ENCODE measurements around the gene ZMYM2.

The ZMYM2 gene

DNA sequence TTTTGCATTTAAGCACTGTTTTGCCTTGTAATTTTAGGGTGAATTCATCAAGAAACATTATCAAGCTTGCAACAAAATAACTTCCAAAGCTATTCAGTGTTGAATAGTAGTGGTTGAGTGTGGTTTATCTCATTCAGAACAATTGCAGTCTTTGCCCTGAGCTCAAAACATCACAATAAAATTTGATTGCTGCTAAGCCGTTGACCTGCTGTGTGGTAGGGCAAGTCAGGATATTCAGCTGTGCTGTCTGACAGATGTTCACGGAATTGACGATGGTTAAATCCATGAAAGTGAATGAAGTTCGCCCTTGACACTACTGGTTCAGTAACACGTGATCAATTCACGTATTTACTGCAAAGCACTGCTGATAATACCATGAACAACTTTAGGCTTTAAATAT lies 135.4 kb downstream of the ZMYM2 start:
- no peak for FAIRE-seq
- no peak for DNase-seq (ENCODE audit: extremely low spot score, insufficient read length, low read depth)

DNA sequence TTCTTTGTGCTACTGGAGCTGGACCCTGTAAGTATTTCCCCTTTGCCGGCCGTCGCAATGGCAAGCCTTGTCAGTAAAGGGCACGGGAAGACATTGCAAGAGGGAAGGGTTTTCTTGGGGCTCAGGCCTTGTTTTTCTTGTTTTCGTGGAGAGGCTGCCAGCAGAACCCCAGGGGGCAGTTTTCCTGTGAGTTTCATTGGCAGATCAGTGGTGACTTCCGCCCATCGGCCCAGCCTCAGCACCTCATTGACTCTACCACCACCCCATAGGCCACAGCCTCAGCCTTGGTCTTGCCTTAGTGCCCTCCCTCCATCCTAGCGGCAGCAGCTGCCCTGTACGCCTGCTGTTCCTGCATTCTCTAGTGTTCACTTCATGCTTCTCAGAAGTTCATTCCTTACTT lies 140.8 kb downstream of the ZMYM2 start:
- no peak for FAIRE-seq
- DNase-seq (ENCODE audit: extremely low spot score, insufficient read length, low read depth) = no peak

DNA sequence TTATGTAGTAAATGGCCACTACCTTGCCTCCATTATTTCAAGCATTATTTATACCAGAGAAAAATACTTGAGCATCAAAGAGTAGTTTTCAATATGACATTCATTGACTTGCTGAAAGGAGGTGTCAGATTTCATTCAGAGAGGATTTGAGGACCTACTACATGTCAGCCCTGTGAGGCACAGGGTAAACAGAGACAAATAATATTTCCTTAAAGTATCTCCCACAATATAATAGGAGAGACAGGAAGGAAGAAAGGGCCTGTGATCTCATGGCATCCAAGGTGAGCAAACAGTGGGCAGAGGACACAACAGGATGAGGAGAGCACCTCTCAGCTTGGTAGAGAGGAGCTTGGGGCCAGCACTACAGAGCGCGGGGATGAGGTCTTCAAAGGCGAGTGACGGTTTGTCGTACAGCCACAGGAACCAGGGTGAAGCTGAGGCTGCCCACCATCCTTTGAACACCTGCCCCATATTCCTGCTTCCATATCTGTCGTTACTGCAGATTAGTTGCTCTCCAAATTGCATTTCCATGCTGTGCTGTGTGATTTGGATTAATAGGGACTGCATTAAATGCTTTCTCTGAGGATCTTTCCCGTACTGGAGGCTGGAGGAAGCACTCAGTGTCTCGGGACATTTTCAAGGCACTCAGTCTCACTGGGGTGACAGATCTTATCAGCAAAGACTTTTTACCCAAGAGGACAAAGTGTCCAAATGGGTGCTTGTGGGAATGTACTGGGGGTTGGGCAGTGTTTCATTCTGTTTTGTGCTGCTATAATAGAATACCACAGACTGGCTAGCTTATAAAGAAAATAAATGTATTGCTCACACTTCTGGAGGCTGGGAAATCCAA lies 143.2 kb downstream of the ZMYM2 start:
- DNase-seq (ENCODE audit: extremely low spot score, insufficient read length, low read depth) = no peak
- FAIRE-seq = no peak

DNA sequence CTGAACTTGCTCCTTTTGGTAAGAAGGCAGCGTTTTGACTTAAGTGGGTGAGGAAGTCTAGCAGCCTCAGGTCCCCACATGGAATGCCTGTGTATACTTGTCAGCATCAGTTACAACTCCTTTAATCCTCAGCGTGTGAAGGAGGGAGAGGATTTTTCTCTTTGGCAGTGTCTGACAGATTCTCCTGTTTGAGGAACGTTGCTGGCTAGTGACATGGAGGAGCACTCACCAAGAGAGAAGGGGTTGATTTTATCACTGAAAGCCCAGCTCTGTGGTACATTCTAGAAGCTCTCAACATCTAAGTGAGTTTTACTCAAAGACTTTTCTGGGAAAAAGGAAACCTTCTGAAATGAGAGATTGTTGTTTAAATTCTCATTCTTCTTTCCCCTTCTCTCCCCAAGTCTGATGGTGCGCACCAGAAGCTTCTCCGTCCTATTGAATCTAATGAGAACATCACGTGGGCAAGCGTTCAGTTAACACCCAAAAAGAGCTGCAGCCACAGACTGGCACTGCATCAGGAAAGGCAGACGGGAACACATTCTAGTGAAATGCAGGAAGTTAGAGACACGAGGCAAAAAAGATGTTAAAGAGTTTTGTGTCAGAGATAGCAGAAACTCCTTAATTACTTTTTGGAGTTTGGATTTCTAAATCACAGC lies 144.1 kb downstream of the ZMYM2 start:
- no peak for DNase-seq (ENCODE audit: extremely low spot score, insufficient read length, low read depth)
- no peak for FAIRE-seq

DNA sequence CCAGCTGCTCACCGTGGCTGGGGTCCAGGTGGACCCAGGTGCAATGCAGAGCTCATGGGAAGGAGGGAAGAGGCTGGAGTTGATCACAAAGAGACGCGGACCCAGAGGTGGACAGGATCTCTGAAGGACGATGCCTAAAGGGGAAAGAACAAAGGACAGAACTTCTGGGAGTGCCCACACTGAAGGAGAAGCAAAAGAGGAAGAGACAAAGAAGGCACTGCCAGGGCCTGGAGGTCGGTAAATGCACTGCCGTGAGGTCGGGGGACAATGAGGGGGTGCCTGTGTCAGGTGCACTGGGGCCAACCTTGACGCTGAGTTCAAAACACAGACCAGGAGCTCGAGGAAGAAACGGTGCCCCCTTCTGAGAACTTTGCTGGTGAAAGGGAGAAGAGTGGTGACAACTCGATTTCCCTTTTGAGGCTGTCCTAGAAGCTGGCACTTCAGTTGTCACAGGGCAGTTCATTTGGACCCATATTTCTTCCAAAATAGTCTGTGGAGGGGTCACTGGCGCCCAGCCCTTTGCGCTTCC lies 146.7 kb downstream of the ZMYM2 start:
- no peak for FAIRE-seq
- DNase-seq (ENCODE audit: extremely low spot score, insufficient read length, low read depth) = no peak

DNA sequence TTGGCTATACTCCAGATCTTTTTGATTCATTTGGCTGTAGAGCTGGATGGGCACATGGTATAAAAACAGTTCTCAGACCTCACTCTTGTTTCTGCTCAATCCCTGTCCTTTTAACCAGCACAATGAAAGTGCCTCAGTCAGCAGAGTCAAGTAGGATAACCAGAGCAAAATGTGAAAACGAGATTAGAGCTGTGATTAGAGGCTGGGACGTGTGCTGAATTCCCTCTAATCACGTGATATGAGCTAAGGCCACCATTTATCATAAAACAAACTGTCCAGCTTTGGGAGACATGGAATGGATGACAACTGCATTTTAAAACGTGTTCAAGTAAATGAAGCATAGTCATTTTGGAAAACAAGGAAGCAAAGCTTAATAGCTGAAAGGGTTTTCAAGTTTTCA lies 148.2 kb downstream of the ZMYM2 start:
- DNase-seq (ENCODE audit: extremely low spot score, insufficient read length, low read depth) (no peak), FAIRE-seq (no peak)

DNA sequence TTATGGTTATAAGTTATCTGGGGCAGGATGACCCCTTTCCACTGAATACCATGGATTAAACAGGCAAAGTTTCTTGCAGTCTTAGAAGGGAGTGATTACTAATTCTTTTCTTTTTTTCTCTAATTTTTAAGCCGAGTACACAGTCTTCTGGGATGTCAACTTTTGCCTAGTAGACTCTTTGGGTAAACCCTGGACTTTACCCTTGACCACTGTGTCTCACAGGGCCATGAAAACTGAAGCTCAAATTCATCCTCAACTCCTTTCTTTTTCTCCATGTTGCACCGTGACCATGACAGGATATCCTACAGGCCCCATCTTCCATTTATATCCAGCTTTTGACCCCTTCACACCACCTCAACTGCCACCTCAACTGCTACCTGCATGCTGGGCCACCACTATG lies 150.5 kb downstream of the ZMYM2 start:
- no peak for FAIRE-seq

DNA sequence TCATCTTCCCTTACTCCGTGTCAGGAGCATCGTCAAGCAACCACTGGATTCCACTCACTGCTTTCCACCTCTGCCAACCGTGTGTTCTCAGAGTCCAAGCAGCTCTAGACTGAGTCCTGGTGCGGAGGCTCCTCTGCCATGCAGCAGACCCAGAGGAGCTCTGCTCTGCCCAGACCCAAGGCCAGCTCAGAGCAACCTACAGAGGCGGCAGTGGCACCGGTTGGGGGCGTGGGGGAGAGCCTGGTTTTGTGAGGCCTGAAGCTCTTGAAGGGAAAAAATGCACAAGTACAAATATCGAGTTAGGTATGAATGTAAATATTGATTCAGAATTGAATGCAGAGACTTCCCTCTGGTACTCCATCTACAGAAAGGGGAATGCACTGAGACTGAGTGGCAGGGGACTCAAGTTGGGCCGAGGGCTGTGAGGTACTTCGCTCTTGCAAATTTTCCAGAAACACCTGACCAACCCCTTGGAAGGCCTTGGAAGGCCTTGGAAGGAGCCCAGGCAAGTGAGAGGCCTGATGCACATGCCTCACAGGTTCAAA lies 155.6 kb downstream of the ZMYM2 start:
- DNase-seq (ENCODE audit: extremely low spot score, insufficient read length, low read depth) (no peak), FAIRE-seq (no peak)

More for the DNA sequence above, 150.5 kb downstream of the ZMYM2 start:
- no peak for DNase-seq (ENCODE audit: extremely low spot score, insufficient read length, low read depth)

DNA sequence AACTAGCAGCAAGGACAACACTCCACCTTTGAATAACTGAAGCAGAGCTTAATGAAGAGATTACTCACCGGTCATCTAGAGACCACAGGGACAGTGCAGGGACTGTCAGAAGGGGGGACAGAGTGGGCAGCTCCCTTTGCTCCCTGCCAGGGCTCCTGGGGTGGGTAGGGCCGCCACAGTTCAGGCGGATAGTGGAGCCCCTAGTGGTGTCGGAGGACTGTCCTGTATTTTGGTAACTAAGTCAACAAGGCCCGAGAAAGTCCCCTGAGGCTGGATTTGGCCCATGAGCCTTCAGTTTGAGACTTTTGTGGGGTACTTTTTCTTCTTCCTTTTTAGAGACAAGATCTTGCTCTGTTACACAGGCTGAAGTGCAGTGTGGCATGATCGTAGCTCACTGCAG lies 157.7 kb downstream of the ZMYM2 start:
- DNase-seq (ENCODE audit: extremely low spot score, insufficient read length, low read depth) (no peak), FAIRE-seq (no peak)

DNA sequence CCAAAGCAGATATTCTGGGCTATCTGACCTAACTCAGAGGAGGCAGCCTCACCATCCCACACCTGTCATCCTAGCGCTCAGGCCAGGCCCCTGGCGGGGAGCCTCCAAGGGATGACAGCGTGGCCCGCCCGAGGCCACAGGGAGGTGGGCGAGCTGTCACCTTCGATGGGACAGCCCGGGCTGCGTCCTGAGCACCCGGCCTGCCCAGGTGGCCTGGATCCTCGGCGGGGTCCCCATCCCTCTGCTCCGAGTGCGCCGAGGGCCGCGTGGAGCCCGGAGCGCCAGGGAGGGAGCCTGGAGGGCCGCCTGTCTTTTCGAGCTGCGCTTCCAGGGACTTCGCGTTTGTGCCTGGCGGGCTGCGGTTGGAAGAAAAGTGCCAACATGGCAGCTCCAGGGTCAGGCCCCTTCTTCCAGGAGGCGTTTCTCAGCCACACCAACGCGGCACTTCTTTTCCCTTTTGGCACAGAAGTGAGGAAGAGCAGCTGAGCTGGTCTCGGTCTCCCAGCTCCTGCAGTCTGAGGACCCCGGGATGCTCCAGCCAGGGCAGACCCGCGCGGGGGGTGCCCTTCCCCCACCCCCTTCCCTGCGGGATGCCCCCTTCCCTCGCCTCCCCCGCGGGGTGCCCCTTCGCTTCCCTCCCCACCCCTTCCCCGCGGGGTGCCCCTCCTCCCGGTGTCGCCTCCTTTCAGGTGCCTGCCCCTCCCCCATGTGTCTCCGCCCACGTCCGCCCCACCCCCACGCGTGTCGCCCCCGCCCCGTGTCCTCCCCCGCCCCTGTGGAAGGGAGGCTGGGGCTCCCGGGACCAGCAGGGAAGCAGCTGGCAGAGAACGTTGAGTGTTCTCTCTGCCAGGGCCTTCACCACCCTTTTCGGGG lies 160.0 kb downstream of the ZMYM2 start:
- DNase-seq (ENCODE audit: extremely low spot score, insufficient read length, low read depth) = no peak
- FAIRE-seq = no peak

DNA sequence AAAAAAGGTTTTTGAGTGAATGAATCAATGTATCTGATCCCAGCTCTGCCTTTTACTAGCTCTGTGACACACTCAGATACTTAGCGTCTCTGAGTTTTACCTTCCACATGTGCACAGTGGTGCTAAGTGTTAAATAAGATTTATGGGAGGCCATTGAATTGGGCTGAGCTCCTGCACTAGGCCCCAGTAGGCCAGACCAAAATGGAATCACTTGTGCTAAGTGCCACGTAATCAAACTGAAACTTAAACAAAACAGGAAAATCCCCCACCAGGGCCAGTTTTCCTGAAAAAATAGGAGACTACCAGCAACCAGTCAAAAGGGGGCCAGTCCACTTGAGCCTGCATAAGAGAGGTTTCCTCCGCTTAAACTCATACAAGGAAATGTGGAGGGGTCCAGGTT lies 161.4 kb downstream of the ZMYM2 start:
- no peak for DNase-seq (ENCODE audit: extremely low spot score, insufficient read length, low read depth)

DNA sequence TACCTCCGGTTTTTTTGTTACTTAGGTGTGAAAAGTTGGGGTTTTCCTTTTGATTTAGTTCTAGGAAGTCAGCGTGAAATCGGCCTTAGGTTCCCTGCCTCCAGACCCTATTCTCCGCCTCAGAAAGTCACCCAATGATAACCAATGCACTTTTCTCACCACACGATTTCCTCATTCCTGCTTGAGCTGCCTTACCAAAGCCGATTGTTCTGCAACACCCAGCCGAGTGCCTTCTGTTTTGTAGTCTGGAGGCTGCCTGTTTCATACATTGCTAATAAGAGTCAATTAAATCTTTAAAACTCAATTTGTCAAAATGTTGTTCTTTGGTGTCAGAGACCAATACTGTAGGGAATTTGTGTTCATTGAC lies 162.6 kb downstream of the ZMYM2 start:
- no peak for DNase-seq (ENCODE audit: extremely low spot score, insufficient read length, low read depth)
- no peak for FAIRE-seq

More for the DNA sequence above, 161.4 kb downstream of the ZMYM2 start:
- FAIRE-seq = no peak

DNA sequence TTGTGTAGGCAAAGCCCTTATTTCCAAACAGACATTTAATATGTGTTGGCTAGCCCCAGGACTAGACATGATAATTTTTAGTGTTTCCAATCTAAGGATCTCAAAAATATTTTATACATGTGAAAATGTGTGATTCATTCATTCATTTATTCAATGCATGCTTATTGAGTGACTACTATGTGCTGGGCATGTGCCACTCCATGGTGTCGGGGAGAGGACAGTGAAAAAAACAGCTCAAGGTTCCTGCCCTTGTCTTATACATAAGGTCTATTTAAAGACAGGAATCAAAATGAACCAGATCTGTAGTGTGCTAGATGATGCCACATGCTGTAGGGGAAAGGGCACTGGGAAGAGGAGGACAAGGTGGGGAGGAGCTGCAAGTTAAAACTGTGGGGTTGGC lies 165.8 kb downstream of the ZMYM2 start:
- DNase-seq (ENCODE audit: extremely low spot score, insufficient read length, low read depth) = no peak
- no peak for FAIRE-seq

DNA sequence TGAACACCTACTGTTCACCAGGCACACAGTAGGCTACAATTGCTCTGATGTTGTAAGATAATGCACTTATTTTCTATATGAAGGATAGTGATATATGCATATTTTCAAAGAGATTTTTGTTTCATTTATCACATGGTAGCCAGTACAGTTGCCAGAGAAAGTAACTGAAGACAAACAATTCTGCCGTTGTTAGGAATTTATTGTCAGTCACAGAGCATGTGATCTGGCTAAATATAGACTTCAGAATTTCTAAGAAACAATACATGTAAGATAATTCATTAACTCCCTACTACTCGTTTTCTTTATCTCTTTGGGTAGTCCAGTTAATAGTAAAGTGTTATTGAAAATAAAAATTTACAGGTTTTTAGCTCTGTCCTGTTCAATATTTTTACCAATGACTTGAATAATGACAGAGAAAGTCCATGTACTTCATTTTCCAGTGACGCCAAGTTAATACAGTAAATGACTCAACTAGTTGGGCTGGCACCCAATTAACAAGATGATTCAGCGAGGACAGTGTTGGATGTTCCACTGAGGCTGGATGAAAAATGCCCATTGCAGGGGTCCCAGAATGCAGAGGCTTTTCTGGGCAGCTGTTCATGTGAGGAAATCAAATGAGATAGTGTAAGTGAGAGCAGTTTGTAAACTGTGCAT lies 166.7 kb downstream of the ZMYM2 start:
- no peak for FAIRE-seq
- no peak for DNase-seq (ENCODE audit: extremely low spot score, insufficient read length, low read depth)

DNA sequence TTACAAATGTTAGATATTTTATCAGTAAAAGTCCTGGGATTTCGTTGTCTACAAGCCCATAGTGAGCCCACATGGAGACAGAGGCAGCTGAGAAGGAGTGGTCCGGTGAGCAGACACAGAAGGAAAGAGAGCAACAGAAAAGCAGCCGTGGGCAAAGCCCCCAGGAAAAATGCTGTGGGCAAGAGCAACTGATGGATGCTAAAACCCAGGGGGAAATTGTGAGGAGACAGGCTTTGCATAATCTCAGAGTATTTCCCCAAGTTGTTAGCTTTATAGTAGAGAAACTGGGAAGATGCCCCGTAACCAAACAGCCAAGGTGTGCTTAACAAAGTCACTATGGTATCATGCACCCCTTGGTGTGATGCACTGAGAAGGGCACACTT lies 167.2 kb downstream of the ZMYM2 start:
- DNase-seq (ENCODE audit: extremely low spot score, insufficient read length, low read depth) (no peak), FAIRE-seq (no peak)

DNA sequence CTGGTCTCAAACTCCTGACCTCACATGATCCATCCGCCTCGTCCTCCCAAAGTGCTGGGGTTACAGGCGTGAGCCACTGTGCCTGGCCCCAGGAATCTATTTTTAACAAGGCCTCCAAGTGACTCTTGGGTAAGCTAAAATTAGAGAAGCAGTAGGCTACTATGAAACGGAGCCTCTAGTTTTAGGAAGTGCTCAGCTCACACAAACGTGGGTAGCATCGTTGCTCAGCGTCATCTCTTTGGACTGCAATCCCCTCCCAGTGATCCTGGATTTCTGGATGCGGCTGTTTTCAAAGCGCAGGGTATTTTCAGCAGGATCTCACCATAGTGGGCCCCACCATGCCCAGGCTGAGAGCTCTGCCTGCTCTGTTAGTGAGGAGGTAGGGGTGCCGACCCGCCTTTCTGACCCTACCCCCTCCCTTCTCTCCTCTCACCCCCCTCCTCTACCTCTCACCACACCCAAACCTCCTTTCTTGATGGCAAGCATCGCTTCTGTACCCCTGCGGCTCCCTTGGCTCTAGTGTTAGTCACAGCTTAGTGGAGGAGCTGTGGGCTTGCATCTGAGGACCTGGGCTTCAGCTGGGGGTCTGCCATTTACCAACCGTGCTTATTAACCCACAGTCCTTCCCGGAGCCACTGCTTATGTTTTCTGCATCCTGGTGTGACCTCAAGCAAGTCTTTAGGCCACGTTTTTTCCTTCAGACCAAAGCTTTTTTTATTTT lies 168.2 kb downstream of the ZMYM2 start:
- no peak for DNase-seq (ENCODE audit: extremely low spot score, insufficient read length, low read depth)
- FAIRE-seq = no peak

DNA sequence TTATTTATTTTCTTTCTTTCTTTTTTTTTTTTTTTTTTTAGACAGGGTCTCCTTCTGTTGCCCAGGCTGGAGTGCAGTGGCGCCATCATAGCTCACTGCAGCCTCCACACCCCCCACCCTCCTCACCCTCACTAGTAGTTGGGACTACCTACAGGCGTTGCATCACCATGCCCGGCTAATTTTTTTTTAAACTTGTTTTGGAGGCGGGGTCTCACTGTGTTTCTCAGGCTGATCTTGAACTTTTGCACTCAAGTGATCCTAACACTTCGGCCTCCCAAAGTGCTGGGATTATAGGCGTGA lies 168.7 kb downstream of the ZMYM2 start:
- FAIRE-seq = peak; percentile 66

DNA sequence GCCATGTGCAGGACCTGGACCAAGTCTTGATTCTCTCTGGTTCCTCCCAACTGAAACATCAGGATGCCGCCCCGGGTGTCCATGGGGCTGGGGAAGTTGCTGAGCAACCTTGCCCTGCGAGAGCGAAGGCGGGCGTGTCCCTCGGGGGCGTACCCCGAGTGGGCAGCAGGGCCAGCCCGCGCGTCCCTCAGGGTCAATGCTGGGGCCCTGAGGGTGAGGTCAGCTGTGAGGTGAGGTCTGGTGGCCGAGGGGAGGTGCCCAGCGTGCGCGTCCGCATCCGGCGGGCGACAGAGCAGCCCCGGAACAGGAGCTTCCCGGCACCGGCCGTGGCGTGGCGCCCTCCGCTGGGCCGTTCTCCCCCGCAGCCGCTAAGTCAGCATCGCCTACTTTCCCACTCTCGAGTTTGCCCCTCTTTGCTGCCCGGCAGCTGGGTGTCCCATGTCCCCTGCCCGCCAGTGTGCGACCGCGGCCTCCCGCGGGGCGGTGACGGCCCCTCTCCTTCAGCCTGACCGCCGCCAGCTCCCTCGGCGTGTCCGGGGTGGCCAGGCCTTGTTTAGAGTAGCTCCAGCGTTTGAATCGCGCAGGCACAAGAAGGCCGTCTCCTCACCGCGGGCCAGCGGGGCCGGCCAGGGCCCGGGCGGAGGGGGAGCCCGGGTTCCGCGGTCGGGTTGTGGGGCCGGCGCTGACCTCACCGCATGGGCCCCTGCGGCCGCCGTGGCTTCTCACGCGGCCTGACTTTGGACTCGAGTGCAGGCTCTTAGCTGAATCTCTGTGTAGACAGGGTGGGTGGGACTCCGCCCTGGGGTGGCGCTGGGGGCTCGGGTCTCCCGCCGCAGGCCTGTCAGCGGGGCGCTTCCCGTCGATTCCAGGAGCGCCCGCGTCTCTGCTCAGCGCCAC lies 169.3 kb downstream of the ZMYM2 start:
- DNase-seq (ENCODE audit: extremely low spot score, insufficient read length, low read depth) (no peak), FAIRE-seq (no peak)

More for the DNA sequence above, 168.7 kb downstream of the ZMYM2 start:
- DNase-seq (ENCODE audit: extremely low spot score, insufficient read length, low read depth) = no peak

All from GM18507 (cell line).